ENCODE data around the gene RANBP10.
"Not testable (repeated sequence)": the region's sequence is repeated elsewhere in the genome, so short reads cannot be mapped to it uniquely, and the experiment has no call there.

RANBP10 gene

DNA sequence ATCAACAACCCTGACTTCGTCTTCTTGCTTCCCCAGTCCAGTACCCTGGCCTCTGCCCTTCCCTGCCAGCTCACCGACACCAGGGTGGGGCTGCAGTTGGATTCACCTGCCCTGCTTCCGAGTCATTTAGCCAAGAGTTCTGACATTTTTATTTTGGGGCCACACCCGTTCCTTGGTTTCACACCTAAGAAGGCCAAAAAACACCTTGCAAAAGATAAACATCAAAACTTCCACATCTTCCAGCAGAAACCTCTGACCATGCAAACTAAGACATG lies 45.5 kb downstream of the RANBP10 start:
- TF ChIP-seq, protein P1, sequence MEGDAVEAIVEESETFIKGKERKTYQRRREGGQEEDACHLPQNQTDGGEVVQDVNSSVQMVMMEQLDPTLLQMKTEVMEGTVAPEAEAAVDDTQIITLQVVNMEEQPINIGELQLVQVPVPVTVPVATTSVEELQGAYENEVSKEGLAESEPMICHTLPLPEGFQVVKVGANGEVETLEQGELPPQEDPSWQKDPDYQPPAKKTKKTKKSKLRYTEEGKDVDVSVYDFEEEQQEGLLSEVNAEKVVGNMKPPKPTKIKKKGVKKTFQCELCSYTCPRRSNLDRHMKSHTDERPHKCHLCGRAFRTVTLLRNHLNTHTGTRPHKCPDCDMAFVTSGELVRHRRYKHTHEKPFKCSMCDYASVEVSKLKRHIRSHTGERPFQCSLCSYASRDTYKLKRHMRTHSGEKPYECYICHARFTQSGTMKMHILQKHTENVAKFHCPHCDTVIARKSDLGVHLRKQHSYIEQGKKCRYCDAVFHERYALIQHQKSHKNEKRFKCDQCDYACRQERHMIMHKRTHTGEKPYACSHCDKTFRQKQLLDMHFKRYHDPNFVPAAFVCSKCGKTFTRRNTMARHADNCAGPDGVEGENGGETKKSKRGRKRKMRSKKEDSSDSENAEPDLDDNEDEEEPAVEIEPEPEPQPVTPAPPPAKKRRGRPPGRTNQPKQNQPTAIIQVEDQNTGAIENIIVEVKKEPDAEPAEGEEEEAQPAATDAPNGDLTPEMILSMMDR (conservative IDR thresholded peaks at IDR 0.05; ENCODE audit: low read depth, low read length), result no peak
- H3K4me3 ChIP-seq (ENCODE audit: low read depth, low read length), result no peak overlapping the region
- DNase-seq (ENCODE audit: low read depth), result no peak

DNA sequence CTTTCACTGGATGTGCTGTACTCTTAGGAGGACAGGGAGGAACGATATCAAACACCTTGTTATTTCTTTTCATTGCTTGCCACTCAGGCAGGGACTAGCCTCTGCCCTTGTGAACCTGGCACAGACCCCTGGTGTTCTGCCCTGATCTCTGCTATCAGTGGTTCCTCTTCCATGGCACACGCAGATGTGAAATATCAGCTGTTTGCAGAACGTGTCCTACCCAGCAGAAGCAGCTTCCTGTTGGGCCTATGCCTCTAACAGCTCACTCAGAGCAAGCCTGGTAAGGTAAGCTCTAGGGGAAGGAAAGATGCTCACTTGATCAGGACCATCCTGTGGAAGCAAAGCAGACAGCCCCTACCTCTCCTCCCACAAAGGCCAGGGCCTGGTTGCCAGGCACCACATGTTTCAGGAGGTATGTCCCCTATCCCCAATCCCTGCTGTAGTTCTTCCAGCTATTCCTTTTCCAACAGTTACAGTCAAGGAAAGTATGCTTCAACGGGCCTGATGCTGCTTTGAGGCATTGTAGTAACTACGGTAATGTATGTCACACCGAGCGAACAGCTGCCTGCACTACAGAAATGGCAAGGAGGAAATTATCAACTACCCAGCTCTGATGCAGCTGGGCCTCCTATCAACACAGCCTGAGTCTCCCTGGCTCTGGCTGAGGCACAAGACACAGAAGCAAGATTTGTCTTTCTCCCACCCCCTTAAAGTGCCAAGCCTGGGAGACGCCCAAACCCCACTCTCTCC lies 46.0 kb downstream of the RANBP10 start:
- H3K4me3 ChIP-seq (ENCODE audit: low read depth, low read length), result no peak overlapping the region
- TF ChIP-seq, protein P1 (conservative IDR thresholded peaks at IDR 0.05; ENCODE audit: low read depth, low read length), result no peak
- no peak for DNase-seq (ENCODE audit: low read depth)

DNA sequence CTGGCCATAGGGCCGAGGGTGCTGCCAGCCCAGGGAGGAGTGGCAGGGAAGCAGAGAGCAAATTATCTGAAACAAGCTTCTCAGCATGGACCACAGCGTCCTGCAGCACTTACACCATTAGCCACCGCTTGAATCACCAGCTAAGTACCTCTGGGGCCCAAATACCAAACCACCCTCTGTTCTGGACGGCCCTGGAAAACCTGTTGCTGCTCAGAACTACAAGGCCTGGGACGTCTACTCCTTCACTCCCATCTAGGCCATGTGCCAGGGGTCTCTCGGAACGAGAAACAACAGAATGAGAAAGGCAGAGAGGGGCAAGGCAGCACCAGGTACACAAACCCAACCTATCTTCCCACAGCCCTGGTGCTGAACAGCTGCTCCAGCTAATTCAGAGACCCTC lies 47.4 kb downstream of the RANBP10 start:
- TF ChIP-seq, protein P1 (conservative IDR thresholded peaks at IDR 0.05; ENCODE audit: low read depth, low read length), result no peak
- DNase-seq (ENCODE audit: low read depth), result no peak

DNA sequence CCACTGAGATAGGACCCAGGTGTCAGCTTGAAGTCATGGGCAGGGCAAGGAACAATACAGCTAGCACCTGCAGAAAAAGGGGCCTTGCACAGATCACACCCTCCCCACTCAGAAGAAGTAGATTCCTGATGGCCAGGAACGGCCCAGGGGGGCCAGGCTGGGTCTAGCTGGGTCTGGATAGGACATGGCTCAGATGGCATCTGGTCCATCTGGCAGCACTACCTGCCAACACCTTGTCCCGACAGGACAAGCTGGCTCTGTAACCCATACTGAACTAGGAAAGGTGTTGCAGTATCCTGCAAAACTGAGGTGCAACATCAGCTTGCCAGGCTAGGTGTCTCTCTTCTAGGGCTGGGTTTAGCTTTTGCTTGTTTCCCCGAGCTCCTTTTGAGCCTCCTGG lies 48.4 kb downstream of the RANBP10 start:
- DNase-seq (ENCODE audit: low read depth), result no peak
- TF ChIP-seq, protein P1 (conservative IDR thresholded peaks at IDR 0.05; ENCODE audit: low read depth, low read length), result no peak
- H3K4me3 ChIP-seq (ENCODE audit: low read depth, low read length), result no peak overlapping the region

More for the DNA sequence above, 47.4 kb downstream of the RANBP10 start:
- H3K4me3 ChIP-seq (ENCODE audit: low read depth, low read length), result no peak overlapping the region

DNA sequence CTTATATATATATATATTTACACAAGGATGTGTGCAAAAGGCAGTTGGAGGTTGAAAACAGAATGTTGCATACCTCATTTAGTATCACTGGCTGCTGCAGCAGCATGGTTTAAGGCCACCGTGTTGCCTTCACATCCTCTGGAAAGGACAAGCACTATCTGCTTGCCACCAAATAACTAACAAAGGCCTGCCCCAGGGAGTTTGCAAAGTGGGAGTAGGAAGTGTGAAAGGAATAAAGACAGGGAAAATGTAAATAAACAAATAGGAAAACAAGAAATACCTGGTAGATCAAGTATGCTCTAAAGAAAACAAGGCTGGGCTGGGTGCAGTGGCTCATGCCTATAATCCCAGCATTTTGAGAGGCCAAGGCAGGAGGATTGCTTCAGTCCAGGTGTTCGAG lies 53.7 kb downstream of the RANBP10 start:
- DNase-seq (ENCODE audit: low read depth), result no peak
- H3K4me3 ChIP-seq (ENCODE audit: low read depth, low read length), result no peak overlapping the region
- TF ChIP-seq, protein P1 (conservative IDR thresholded peaks at IDR 0.05; ENCODE audit: low read depth, low read length), result no peak

DNA sequence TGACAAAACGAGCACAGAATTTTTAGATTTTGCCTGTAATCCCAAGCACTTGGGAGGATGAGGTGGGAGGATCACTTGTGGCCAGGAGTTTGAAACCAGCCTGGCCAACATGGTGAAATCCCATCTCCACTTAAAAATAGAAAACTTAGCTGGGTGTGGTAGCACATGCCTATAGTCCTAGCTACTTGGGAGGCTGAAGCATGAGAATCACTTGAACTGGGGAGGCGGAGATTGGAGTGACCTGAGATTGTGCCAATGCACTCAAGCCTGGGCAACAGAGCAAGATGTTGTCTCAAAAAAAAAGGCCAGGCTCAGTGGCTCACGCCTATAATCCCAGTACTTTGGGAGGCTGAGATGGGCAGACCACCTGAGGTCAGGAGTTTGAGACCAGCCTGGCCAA lies 55.0 kb downstream of the RANBP10 start:
- DNase-seq (ENCODE audit: low read depth), result not testable (repeated sequence)

DNA sequence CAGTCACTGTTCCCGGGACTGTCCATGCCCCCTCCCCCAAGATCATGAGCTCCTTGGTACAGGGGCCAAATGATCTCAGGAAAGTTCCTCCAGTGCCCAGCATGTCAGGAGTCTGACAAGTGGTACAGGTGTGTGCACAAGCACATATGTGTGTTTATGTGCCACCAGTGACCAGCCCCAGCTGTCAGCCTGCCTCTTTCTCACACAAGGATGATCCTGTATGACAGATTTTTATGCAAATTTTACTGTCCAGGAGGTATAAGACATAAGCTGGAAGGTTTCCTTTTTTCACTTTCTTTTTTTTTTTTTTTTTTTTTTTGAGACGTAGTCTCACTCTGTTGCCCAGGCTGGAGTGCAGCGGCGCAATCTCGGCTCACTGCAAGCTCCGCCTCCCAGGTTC lies 55.9 kb downstream of the RANBP10 start:
- no peak overlapping the region for H3K4me3 ChIP-seq (ENCODE audit: low read depth, low read length)
- DNase-seq (ENCODE audit: low read depth), result no peak
- TF ChIP-seq, protein P1 (conservative IDR thresholded peaks at IDR 0.05; ENCODE audit: low read depth, low read length), result no peak

More for the DNA sequence above, 55.0 kb downstream of the RANBP10 start:
- not testable (repeated sequence) for H3K4me3 ChIP-seq (ENCODE audit: low read depth, low read length)
